RWPE1 (cell line): Measurements from ENCODE around the gene PAK4.
"Not testable (repeated sequence)": the region's sequence is repeated elsewhere in the genome, so short reads cannot be mapped to it uniquely, and the experiment has no call there.

ENCODE experiments used
- CTCF ChIA-PET: fragments of 350-600 bp; sonication (Branson Sonifier 250); formaldehyde crosslinking; extraction: SDS; loops from one replicate; lab custom pipeline; 2021; lab: Yijun Ruan, JAX
- POLR2A ChIA-PET: fragments of 400-600 bp; formaldehyde crosslinking; extraction: SDS; loops from one replicate; lab custom pipeline; 2020; ENCODE audit warnings: antibody characterized with exemption; ENCODE audit not compliant: low non-redundant PET; lab: Yijun Ruan, JAX
- DNase-seq: peaks from one replicate; pipeline ENCODE4 v3.0.0; 2012; ENCODE audit warnings: low spot score
- H3K27ac ChIP-seq: fragments of 450-650 bp; 2 replicates; pipeline ENCODE4 v1.5.1; 2017
- TF ChIP-seq, protein P1 (sequence below): fragments of 450-650 bp; conservative IDR thresholded peaks from 2 replicates; pipeline ENCODE4 v1.5.1; 2017; ENCODE audit warnings: low read depth, mild to moderate bottlenecking

The PAK4 gene

GRCh38 chr19:39110263-39110967 is 15.2 kb upstream of the PAK4 start:
- ChIA-PET CTCF (interaction anchor here (0.5 to 2.2 kb wide), 12 partner anchors 11 to 390 kb away, joined by 3 to 9 read pairs (median 4); no protein-coding TSS in a partner anchor), POLR2A (no interaction called here)
- TF ChIP-seq, protein P1, sequence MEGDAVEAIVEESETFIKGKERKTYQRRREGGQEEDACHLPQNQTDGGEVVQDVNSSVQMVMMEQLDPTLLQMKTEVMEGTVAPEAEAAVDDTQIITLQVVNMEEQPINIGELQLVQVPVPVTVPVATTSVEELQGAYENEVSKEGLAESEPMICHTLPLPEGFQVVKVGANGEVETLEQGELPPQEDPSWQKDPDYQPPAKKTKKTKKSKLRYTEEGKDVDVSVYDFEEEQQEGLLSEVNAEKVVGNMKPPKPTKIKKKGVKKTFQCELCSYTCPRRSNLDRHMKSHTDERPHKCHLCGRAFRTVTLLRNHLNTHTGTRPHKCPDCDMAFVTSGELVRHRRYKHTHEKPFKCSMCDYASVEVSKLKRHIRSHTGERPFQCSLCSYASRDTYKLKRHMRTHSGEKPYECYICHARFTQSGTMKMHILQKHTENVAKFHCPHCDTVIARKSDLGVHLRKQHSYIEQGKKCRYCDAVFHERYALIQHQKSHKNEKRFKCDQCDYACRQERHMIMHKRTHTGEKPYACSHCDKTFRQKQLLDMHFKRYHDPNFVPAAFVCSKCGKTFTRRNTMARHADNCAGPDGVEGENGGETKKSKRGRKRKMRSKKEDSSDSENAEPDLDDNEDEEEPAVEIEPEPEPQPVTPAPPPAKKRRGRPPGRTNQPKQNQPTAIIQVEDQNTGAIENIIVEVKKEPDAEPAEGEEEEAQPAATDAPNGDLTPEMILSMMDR, result peak; percentile 84
- peak; percentile 64 for DNase-seq
- peak overlapping the region; percentile 83; the same call in 1 of the 2 replicates for H3K27ac ChIP-seq

- TF ChIP-seq, protein P1, result no peak
- DNase-seq, result peak; percentile 60
- POLR2A ChIA-PET, result interaction anchor here (0.6 kb wide), 1 partner anchor 10 kb away, joined by 4 read pairs; no protein-coding TSS in a partner anchor
- CTCF ChIA-PET, result interaction anchor here (0.5 to 2.2 kb wide), 4 partner anchors 10 to 160 kb away, joined by 3 to 16 read pairs (median 4); no protein-coding TSS in a partner anchor
- peak overlapping the region; percentile 83 for H3K27ac ChIP-seq
Observed at GRCh38 chr19:39111593-39112199, 13.9 kb upstream of the PAK4 start.

DNA sequence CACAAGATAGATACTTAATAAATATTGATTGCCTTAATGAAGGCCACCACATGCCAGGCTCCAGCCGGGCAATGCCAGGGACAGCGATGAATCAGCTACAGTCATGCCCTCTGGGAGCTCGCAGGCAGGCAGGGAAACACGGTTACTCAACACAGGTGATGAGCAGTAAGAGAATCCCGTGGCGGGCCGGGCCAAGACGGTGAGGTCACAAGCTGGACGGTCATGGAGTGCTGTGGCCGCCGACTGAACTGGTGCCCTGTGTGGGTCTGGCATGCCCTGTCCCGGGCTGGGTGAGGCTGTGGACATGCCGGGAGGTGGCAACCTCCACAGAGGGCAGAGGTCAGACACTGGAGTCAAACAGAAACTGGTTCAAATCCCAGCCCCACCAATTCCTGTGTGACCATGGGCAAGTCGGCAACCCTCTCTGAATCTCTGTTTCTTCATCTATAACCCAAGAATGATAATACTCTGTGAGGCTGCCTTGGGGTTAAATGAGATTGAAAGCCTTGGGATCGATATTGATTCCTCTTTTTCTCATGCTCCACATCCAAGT is 13.2 kb upstream of the PAK4 start:
- peak; percentile 95 for DNase-seq
- ChIA-PET POLR2A (interaction anchor here (0.6 kb wide), 1 partner anchor 10 kb away, joined by 4 read pairs; no protein-coding TSS in a partner anchor), CTCF (interaction anchor here (0.5 to 2.2 kb wide), 3 partner anchors 10 to 150 kb away, joined by 3 to 16 read pairs (median 6); no protein-coding TSS in a partner anchor)
- TF ChIP-seq, protein P1, result no peak
- peak overlapping the region; percentile 83 for H3K27ac ChIP-seq

DNA sequence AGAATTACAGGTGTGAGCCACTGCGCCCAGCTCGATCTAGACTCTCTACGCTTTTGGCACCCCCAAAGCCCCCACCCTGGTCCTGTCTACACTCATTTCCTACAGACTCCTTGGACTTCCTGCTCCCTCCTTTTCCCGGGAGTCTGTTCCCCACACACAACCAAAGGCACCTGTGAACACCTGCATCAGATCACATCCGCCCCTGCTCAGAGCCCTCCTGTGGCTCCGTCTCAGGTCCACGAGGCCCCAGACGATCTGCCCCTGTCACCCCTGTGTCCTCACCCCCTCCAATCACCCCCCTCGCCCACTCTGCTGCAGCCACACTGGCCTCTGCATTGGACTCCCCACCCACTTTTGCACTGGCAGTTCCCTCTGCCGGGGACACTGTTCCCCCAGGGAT is 12.4 kb upstream of the PAK4 start:
- ChIA-PET POLR2A (no interaction called here), CTCF (no interaction called here)
- no peak for DNase-seq
- TF ChIP-seq, protein P1, result no peak
- H3K27ac ChIP-seq, result peak overlapping the region; percentile 83

GRCh38 chr19:39115105-39115847 is 10.3 kb upstream of the PAK4 start:
- no peak for DNase-seq
- ChIA-PET POLR2A (no interaction called here), CTCF (interaction anchor here (0.6 to 0.7 kb wide), 4 partner anchors 130 to 1413 kb away, joined by 3 to 6 read pairs (median 4); no protein-coding TSS in a partner anchor)
- TF ChIP-seq, protein P1, result no peak
- H3K27ac ChIP-seq, result no peak overlapping the region

DNA sequence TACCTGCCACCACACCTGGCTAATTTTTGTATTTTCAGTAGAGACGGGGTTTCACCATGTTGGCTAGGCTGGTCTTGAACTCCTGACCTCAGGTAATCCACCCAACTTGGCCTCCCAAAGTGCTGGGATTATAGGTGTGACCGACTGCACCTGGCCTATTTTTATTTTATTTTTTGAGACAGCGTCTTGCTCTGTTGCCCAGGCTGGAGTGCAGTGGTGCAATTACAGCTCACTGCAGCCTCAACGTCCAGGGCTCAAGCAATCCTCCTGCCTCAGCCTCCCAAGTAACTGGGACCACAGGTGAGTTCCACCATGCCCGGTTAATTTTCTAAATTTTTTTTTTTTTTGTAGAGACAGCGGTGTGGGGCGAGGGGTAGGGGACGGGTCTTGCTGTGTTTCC is 8.6 kb upstream of the PAK4 start:
- POLR2A ChIA-PET, CTCF ChIA-PET: not testable (repeated sequence)

More for the DNA sequence above, 8.6 kb upstream of the PAK4 start:
- not testable (repeated sequence) for H3K27ac ChIP-seq, DNase-seq
